Natural killer cell treated with Interleukin-12 subunit alpha and Interleukin-12 subunit beta and Interleukin-15 and Interleukin-18, amount 100 ng/mL, for 72 hours (primary cell): ENCODE measurements around the gene AMIGO1. TPM values are rescaled to one million over a fixed set of nuclear protein-coding genes. Genes with fewer than 3 reads are reported as not detected.

Experiments used
- ATAC-seq, 2 donors: fragments of 150-1000 bp; cut with Tn5 transposase in 1 of 2; sonication (Bioruptor Pico), chemical (Tn5 transposase) in 1 of 2; 2 replicates each; pipeline ENCODE4 v1.10.0; 2021
- DNase-seq: peaks from one replicate; pipeline ENCODE4 v3.0.0; 2022; ENCODE audit warnings: low spot score
- H3K27ac Mint-ChIP-seq, 2 donors: 1 replicate in 1 of 2; 2 replicates in 1 of 2; pipeline ENCODE4 v1.8.0; 2022; ENCODE audit warnings: mixed read lengths in 2 of 2, mild to moderate bottlenecking in 1 of 2, moderate library complexity in 1 of 2
- H3K27me3 Mint-ChIP-seq, 2 donors: 1 replicate in 1 of 2; 2 replicates in 1 of 2; pipeline ENCODE4 v1.8.0; 2022; ENCODE audit warnings: mixed read lengths in 2 of 2
- H3K36me3 Mint-ChIP-seq: one replicate; pipeline ENCODE4 v1.8.0; 2022; ENCODE audit warnings: mixed read lengths
- H3K4me1 Mint-ChIP-seq, 2 donors: 1 replicate in 1 of 2; 2 replicates in 1 of 2; pipeline ENCODE4 v1.8.0; 2022; ENCODE audit warnings: low read depth in 2 of 2, mixed read lengths in 2 of 2, mild to moderate bottlenecking in 1 of 2
- H3K4me3 Mint-ChIP-seq: one replicate; pipeline ENCODE4 v1.8.0; 2022; ENCODE audit warnings: mixed read lengths
- H3K9me3 Mint-ChIP-seq: 2 replicates; pipeline ENCODE4 v1.8.0; 2022; ENCODE audit warnings: mixed read lengths
- total RNA-seq, 2 donors: library from RNA; stranded (reverse); gene quantifications; one replicate each; pipeline ENCODE4 v1.2.3, GENCODE V29; 2022

Gene AMIGO1
- total RNA-seq, 2 donors from 2014 or later = 0.90 to 1.0 TPM

DNA sequence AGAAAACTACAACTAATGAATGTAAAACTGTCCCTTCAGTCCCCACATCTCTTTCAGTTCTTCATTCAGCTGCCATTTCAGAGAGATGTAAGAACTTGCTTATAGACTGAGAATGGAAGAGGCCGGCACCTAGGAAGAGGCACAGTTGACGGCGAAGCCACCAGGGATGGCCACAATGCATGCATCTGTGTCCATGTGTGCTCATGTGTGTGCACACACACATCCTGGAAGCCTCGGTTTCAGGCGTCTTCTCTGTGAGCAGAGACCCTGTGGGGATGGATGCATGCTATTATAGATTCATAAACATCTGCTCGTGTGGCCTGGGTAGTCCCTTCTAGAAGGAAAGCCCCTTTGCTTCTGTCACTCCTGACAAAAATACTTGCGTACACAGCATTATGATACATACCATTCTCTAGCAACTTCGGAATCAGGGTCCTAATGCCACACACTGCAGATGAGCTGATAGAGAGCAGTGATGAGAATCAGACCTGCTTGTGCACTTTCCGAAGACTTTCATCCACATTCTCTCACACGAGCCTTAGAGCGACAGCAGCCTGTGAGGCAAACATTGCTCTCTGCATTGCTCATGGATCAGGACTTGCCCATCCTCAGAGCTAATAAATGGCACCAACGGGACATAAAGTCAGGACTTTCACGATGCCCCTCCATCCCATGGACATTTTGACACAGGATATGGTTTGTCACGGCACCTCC is 17.7 kb upstream of the AMIGO1 start:
- Mint-ChIP-seq H3K36me3 (no peaks in the 10 kb centered on the region), H3K4me1 (no peaks in the 10 kb centered on the region), H3K27ac (no peak overlapping the region), H3K4me3 (no peak overlapping the region), H3K9me3 (no peaks in the 10 kb centered on the region), H3K27me3 (peaks cover 0 to 3% of the 10 kb centered on the region in 2 donors)
- no peak for ATAC-seq
- DNase-seq = no peak

DNA sequence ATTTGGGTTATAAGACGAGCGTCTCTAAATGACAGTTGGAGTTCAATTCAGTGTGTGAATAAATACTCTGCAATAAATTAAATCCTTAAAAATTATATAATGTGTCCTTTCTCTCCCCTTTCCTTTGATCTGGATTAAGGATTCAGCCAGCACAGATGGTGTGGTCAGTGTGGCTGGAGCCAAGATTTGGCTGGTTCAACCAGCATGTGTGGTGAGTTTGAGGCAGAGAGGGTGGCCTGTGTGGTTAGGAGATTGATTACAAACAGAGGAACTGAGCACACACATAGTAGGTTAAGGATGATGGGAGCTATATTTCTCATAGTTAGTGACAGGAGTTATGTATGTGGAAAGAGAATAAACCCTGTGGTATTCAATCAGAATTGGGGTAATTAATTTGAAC is 14.2 kb upstream of the AMIGO1 start:
- Mint-ChIP-seq H3K4me3 (no peak overlapping the region), H3K9me3 (no peaks in the 10 kb centered on the region), H3K4me1 (no peaks in the 10 kb centered on the region), H3K27me3 (peaks cover 0 to 5% of the 10 kb centered on the region in 2 donors), H3K27ac (no peak overlapping the region), H3K36me3 (no peaks in the 10 kb centered on the region)
- DNase-seq (no peak), ATAC-seq (no peak)

DNA sequence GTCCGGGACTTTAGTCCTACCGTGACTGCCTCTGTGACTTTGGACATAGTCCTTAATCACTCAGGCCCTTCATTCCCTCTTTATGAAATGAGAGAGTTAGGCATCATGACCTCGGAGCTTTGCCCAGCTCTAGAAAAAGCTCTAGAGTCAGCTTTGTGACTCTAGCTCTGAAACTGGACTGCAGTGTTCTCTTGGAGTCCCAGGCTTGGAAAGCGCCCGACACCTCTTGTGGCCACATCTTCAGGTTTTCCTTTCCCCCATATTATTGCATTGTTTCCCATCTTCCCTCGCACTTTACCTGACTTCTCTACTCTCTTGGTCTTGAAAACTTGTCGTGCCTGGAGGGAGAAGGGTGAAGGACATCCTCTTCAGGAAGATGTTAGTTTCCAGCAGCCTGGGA is 12.5 kb upstream of the AMIGO1 start:
- Mint-ChIP-seq H3K4me3 (no peak overlapping the region), H3K36me3 (no peaks in the 10 kb centered on the region), H3K27ac (no peak overlapping the region), H3K27me3 (peaks cover 0 to 5% of the 10 kb centered on the region in 2 donors), H3K4me1 (no peaks in the 10 kb centered on the region), H3K9me3 (no peaks in the 10 kb centered on the region)
- DNase-seq (no peak), ATAC-seq (no peak)

DNA sequence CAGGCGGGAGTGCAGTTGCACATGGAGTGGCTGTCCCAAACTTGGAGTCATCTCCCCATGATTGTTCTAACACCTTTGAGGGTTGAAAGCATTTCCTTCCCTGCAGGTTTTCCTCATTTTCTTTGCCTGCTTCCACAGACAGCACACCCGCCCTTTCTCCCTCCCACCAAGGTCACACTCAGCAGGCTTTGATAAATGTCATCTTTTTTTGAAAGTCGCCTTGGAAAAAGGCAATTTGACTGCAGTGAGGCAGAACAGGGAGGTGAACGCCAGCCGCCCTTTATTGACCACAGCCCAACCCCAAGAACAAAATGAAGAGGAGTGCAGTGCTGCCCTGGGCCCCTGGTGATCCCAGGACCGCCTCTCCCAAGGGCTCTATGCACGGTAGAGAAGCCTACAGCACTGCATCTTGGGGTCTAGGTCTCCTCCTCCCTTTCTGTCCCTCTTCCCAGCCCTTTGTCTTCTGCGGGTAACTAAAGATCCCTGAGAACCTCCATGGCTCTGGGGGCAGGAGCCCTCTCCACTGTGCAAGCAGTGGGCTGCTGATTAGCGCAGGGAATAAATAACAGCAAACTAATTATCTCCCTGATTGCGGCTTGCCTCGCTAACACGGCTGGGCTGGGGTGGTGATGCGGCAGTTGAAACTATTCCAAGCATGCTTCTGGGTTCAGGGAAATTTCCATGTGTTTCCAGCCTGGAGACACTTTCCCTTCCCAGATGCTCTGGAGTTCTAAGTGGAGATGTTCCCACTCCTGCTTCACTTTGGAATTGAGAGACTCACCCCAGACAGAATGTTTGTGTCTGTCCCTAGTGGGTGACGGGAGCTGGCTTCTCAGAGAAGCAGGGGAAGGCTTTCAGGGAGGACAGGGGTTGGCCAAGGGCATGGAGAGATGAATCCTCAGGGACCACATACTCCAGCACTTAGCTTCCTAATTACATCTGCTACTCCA is 11.8 kb upstream of the AMIGO1 start:
- H3K36me3 Mint-ChIP-seq = no peaks in the 10 kb centered on the region
- H3K9me3 Mint-ChIP-seq = no peaks in the 10 kb centered on the region
- ATAC-seq (no peak), DNase-seq (no peak)
- H3K27me3 Mint-ChIP-seq = peaks cover 0 to 5% of the 10 kb centered on the region in 2 donors
- H3K27ac Mint-ChIP-seq = no peak overlapping the region
- no peaks in the 10 kb centered on the region for H3K4me1 Mint-ChIP-seq
- no peak overlapping the region for H3K4me3 Mint-ChIP-seq

DNA sequence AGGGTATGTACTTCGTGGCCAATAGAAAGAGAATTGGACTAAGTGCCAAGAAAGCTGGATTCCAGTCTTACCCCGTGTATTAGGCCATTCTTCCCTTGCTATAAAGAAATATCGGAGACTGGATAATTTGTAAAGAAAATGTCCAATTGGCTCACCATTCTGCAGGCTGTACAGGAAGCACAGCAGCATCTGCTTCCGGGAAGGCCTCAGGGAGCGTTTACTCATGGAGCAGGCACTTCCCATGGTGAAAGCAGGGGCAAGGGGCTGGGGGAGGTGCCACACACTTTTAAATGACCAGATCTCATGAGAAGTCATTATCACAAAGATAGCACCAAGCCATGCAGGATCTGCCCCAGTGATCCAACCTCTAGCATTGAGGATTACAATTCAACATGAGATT is 7.8 kb upstream of the AMIGO1 start:
- Mint-ChIP-seq H3K4me3 (no peak overlapping the region), H3K4me1 (no peaks in the 10 kb centered on the region), H3K27me3 (peaks cover 0 to 2% of the 10 kb centered on the region in 2 donors), H3K9me3 (no peaks in the 10 kb centered on the region), H3K27ac (no peak overlapping the region), H3K36me3 (no peaks in the 10 kb centered on the region)
- no peak for DNase-seq
- ATAC-seq = no peak

DNA sequence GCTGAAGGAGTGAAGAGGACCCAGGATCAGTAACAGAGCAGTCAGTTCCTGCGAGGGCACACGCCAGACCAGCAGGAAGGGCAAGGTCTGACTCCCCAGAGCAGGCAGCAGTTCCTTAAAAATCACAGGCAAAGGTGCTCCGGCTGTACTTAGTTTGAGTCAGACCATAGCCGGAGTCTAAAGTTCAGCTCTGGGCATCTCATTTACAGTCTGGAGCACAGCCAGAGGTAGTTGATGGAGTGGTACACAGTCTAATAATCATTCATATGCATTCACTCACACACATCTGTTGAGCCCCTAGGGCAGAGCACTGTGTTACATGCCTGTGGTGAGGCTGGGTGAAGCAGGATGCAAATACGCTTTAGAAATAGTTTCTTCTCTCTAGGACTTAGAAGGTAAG is 7.3 kb upstream of the AMIGO1 start:
- ATAC-seq (no peak), DNase-seq (no peak)
- Mint-ChIP-seq H3K4me1 (no peaks in the 10 kb centered on the region), H3K27me3 (no peaks in the 10 kb centered on the region), H3K36me3 (no peaks in the 10 kb centered on the region), H3K27ac (no peak overlapping the region), H3K9me3 (no peaks in the 10 kb centered on the region), H3K4me3 (no peak overlapping the region)

DNA sequence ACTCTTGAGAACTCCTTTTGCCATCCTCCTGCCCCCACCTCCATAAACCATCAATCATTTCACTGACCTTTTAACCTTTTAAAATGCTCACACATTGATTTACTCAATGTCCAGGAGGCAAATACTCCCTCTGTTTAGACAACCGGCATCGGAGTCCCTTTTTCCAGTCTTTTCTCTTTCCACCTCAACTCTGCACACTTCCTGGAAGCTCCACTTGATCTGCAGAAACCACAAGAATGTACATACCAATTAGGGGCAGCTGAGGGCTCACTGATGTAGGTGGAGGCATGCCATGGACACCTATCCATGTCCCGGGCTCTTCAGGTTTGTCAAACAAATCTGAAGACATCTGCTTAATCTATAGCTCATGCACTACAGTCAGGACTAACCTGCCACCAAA is 5.3 kb upstream of the AMIGO1 start:
- Mint-ChIP-seq H3K27me3 (peaks cover 0 to 7% of the 10 kb centered on the region in 2 donors), H3K9me3 (no peaks in the 10 kb centered on the region), H3K36me3 (no peaks in the 10 kb centered on the region), H3K4me3 (no peak overlapping the region), H3K4me1 (peaks cover 4 to 8% of the 10 kb centered on the region in 2 donors), H3K27ac (no peak overlapping the region)
- DNase-seq = no peak
- ATAC-seq = no peak

DNA sequence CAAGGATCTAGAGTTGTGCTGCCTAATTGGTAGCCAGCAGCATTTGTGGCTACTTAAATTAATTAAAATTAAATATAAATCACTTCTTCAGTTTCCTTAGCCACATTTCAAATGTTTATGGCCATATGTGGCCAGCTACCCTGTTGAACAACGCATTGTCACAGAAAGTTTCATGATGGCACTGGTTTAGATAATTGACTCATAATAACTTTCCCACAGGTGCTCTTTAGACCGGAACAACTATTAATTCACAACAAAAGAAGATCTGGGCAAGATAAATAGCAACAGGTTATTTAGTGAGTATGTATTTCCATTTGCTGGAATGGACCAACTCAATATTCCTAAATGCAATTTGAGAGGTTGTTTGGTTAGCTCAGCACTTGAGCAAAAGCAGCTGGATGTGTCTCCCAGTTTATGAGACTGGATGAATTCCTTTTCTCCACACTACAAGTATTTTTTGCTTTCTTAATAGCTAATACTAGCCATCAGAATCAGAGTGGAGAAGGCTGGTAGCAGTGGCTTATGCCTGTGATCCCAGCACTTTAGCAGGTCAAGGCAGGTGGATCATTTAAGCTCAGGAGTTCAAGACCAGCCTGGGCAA is 3.7 kb upstream of the AMIGO1 start:
- DNase-seq (no peak), ATAC-seq (no peak)
- H3K9me3 Mint-ChIP-seq = no peaks in the 10 kb centered on the region
- H3K4me3 Mint-ChIP-seq = no peak overlapping the region
- peaks cover 0 to 7% of the 10 kb centered on the region in 2 donors for H3K27me3 Mint-ChIP-seq
- H3K36me3 Mint-ChIP-seq = no peaks in the 10 kb centered on the region
- H3K4me1 Mint-ChIP-seq = peaks cover 15 to 17% of the 10 kb centered on the region in 2 donors
- H3K27ac Mint-ChIP-seq = no peak overlapping the region

DNA sequence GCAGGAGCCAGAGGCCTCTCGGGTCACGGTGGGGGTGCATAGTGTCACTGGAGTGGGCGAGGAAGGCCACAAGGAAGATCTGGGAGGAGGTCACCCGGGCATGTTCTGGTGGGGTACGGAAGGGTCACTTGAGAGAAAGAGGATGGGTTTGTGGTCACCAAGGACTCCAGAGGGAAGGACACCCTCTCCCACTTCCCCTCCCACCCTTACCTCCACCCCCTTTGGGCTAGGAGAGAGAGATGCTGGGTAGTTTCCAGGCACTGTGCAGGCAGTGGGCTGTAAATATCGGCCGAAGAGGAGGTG is 703 bp downstream of the AMIGO1 start:
- Mint-ChIP-seq H3K36me3 (no peaks in the 10 kb centered on the region), H3K4me1 (peaks cover 34 to 38% of the 10 kb centered on the region in 2 donors), H3K27me3 (peaks cover 0 to 7% of the 10 kb centered on the region in 2 donors), H3K4me3 (peak overlapping the region; percentile 82), H3K9me3 (no peaks in the 10 kb centered on the region), H3K27ac (peak overlapping the region in 1 of 2 donors; percentile 67)
- DNase-seq (no peak), ATAC-seq (no peak)

DNA sequence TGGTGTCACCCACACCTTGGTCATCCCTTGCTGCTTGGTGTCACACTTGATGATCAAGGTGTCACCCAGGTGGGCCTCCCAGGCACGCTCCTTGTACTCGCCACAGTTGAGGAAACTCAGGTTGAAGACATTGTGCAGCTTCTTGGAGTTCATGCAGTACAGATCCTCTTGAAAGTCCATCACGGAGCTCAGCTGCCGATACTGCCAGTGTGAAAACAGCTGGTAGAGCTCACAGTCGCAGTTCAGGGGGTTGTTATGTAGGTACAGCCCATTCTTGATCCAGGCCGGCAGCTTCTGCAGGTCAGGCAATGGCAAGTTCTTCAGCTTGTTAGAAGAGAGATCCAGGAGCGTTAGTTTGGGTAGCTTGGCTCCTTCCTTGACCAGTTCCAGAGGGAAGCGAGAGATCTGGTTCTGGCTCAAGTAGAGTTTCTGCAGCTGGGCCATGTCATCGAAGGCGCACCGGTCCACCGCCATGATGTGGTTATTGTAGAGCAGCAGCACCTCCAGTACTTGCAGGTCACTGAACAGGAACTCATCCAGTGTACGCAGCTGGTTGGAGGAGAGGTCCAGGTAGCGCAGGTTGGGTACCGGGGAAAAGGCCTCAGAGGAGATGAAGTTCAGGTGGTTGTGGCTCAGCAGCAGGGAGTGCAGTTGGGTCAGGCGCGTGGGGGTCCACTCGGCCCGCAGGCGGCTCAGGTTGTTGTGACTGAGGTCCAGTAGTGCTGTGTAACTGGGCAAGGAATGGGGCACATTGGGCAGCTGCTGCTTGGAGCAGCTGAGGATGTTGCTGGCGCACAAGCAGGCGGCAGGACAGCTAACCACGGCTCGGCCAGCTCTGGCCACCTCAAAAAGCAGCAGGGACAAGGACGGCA is 1.3 kb downstream of the AMIGO1 start:
- Mint-ChIP-seq H3K36me3 (no peaks in the 10 kb centered on the region), H3K4me1 (peaks cover 34 to 38% of the 10 kb centered on the region in 2 donors), H3K27ac (peak overlapping the region in 1 of 2 donors; percentile 67)

DNA sequence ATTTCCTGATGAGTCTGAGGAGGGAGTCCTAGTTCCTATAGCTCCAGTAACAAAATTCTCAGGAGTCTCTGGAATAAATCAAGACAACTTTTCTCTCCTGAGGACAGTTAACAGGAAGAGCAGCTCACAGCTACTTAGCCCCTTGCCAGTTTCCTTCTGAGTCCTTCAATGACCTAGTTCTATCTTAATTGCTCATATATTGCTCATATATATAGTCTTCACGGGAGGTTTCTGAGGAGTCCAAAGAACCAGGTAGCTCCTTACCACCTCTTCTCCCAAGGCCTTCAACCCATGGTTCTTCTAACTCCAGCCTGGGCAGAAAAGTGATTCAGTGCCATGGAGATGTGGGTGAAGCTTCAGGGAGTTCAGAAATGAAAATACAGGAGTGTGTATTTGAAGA is 4.6 kb downstream of the AMIGO1 start:
- DNase-seq (no peak), ATAC-seq (no peak)
- Mint-ChIP-seq H3K4me3 (no peak overlapping the region), H3K27ac (peak overlapping the region in 1 of 2 donors; percentile 45), H3K4me1 (peaks cover 43 to 64% of the 10 kb centered on the region in 2 donors), H3K27me3 (no peaks in the 10 kb centered on the region), H3K36me3 (no peaks in the 10 kb centered on the region), H3K9me3 (no peaks in the 10 kb centered on the region)

More for the DNA sequence above, 1.3 kb downstream of the AMIGO1 start:
- ATAC-seq = no peak
- peaks cover 0 to 7% of the 10 kb centered on the region in 2 donors for H3K27me3 Mint-ChIP-seq
- H3K4me3 Mint-ChIP-seq = peak overlapping the region; percentile 82
- no peaks in the 10 kb centered on the region for H3K9me3 Mint-ChIP-seq
- DNase-seq = no peak

DNA sequence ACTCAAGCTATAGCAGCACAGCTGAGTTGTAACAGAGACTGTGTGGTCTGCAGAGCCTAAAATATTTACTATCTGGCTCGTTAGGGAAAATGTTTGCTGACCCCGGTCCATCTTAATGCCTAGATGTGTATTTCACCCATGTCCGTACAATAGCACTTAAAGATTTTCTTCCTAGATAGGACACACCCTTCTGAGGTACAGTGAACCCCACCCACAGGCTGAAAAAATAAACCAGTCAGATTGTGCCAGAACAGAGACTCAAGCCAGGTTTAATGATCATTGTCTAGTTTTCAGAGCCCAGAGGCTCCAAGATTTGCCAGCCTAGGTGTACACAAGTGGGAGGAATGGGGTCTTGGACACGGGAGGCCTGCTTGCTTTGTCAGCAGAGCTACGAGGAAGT is 5.6 kb downstream of the AMIGO1 start:
- DNase-seq (no peak), ATAC-seq (no peak)
- Mint-ChIP-seq H3K36me3 (no peaks in the 10 kb centered on the region), H3K27me3 (no peaks in the 10 kb centered on the region), H3K4me1 (peaks cover 41 to 68% of the 10 kb centered on the region in 2 donors), H3K4me3 (no peak overlapping the region), H3K27ac (peak overlapping the region in 1 of 2 donors; percentile 45), H3K9me3 (no peaks in the 10 kb centered on the region)

DNA sequence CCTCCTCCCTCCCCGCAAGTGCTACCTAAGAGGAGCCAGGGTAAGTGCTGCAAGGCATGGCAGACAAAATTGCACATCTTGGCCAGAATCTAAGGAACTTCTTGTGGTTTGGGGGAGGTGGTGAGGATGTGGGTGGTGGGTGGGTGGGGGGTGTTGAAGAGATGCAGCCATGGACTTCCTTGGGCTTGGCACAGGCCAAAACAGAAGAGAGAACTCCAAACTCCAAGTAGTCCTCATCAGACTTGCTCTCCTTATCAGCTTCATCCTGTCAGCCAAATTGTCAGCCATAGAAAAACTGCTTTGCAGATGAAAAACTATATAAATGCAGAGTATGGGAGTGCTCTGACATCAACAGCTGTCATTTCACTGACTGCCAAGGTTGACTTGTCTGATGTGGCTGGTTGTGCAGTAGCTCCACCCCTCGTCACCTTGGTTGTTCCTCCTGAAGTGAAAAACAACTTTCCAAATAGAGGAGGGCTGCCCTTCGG is 7.1 kb downstream of the AMIGO1 start:
- peak; percentile 25 to 57 for ATAC-seq
- peaks cover 30 to 55% of the 10 kb centered on the region in 2 donors for H3K4me1 Mint-ChIP-seq

More for the DNA sequence above, 7.1 kb downstream of the AMIGO1 start:
- Mint-ChIP-seq H3K36me3 (no peaks in the 10 kb centered on the region), H3K27ac (peak overlapping the region in 1 of 2 donors; percentile 12), H3K9me3 (no peaks in the 10 kb centered on the region), H3K27me3 (no peaks in the 10 kb centered on the region), H3K4me3 (peak overlapping the region; percentile 30)
- DNase-seq = no peak
